Stimulated activated naive B cell treated with anti-CD40 and anti-IgM and Interleukin-4, amounts not matched to agents 10 μg/mL and 1 μg/mL and 100 μg/mL, for 72 hours (primary cell): ENCODE data around the gene RFX2.

ENCODE experiments used
- ATAC-seq, 2 donors: fragments of 150-1000 bp; cut with Tn5 transposase; replicated peaks; 2 replicates each; pipeline ENCODE4 v1.10.0; 2021; ENCODE audit warnings: moderate library complexity in 1 of 2
- DNase-seq: peaks from one replicate; pipeline ENCODE4 v3.0.0; 2021
- H3K27ac Mint-ChIP-seq: one replicate; pipeline ENCODE4 v1.8.0; 2022; ENCODE audit warnings: mild to moderate bottlenecking, mixed read lengths
- H3K27me3 Mint-ChIP-seq, 2 donors: one replicate each; pipeline ENCODE4 v1.8.0; 2022; ENCODE audit warnings: mixed read lengths in 2 of 2
- H3K36me3 Mint-ChIP-seq, 2 donors: one replicate each; pipeline ENCODE4 v1.8.0; 2022; ENCODE audit warnings: mixed read lengths in 2 of 2, mild to moderate bottlenecking in 1 of 2
- H3K4me1 Mint-ChIP-seq, 2 donors: one replicate each; pipeline ENCODE4 v1.8.0; 2022; ENCODE audit warnings: mixed read lengths in 2 of 2, mild to moderate bottlenecking in 1 of 2
- H3K4me3 Mint-ChIP-seq, 2 donors: one replicate each; pipeline ENCODE4 v1.8.0; 2022; ENCODE audit warnings: mild to moderate bottlenecking in 2 of 2, mixed read lengths in 2 of 2, moderate library complexity in 1 of 2
- H3K9me3 Mint-ChIP-seq, 2 donors: one replicate each; pipeline ENCODE4 v1.8.0; 2022; ENCODE audit warnings: mixed read lengths in 2 of 2, mild to moderate bottlenecking in 1 of 2

Gene RFX2

GRCh38 chr19:6021878-6022569 is 88.3 kb downstream of the RFX2 start:
- ATAC-seq (peak; percentile 97 to 99), DNase-seq (peak; percentile 70)
- Mint-ChIP-seq H3K4me1 (peaks cover 7 to 13% of the 10 kb centered on the region in 2 donors), H3K36me3 (peaks cover 0 to 1% of the 10 kb centered on the region in 2 donors), H3K4me3 (no peak overlapping the region), H3K27me3 (peaks cover 17 to 24% of the 10 kb centered on the region in 2 donors), H3K27ac (peak overlapping the region; percentile 51), H3K9me3 (no peaks in the 10 kb centered on the region)

- H3K9me3 Mint-ChIP-seq: no peaks in the 10 kb centered on the region
Measured at GRCh38 chr19:6020972-6021805, 89.1 kb downstream of the RFX2 start.

GRCh38 chr19:6020166-6020882 is 90.0 kb downstream of the RFX2 start:
- no peaks in the 10 kb centered on the region for H3K9me3 Mint-ChIP-seq
- H3K36me3 Mint-ChIP-seq: peaks cover 0 to 1% of the 10 kb centered on the region in 2 donors
- ATAC-seq (no peak), DNase-seq (no peak)
- H3K4me3 Mint-ChIP-seq: no peak overlapping the region
- no peak overlapping the region for H3K27ac Mint-ChIP-seq
- H3K4me1 Mint-ChIP-seq: peaks cover 7 to 13% of the 10 kb centered on the region in 2 donors
- H3K27me3 Mint-ChIP-seq: peaks cover 17 to 24% of the 10 kb centered on the region in 2 donors

More at GRCh38 chr19:6020972-6021805, 89.1 kb downstream of the RFX2 start:
- peaks cover 17 to 24% of the 10 kb centered on the region in 2 donors for H3K27me3 Mint-ChIP-seq
- H3K4me1 Mint-ChIP-seq: peaks cover 7 to 13% of the 10 kb centered on the region in 2 donors
- ATAC-seq (no peak), DNase-seq (no peak)
- no peak overlapping the region for H3K4me3 Mint-ChIP-seq
- peak overlapping the region; percentile 31 for H3K27ac Mint-ChIP-seq
- H3K36me3 Mint-ChIP-seq: peaks cover 0 to 1% of the 10 kb centered on the region in 2 donors

- DNase-seq: no peak
- Mint-ChIP-seq H3K4me3 (no peak overlapping the region), H3K36me3 (no peaks in the 10 kb centered on the region), H3K4me1 (peaks cover 7 to 13% of the 10 kb centered on the region in 2 donors), H3K9me3 (no peaks in the 10 kb centered on the region), H3K27ac (no peak overlapping the region), H3K27me3 (peaks cover 17 to 19% of the 10 kb centered on the region in 2 donors)
- ATAC-seq: no peak
Measured at GRCh38 chr19:6018786-6019185, 91.5 kb downstream of the RFX2 start.

GRCh38 chr19:6017576-6017975 is 92.7 kb downstream of the RFX2 start:
- Mint-ChIP-seq H3K9me3 (no peaks in the 10 kb centered on the region), H3K27ac (no peak overlapping the region), H3K36me3 (no peaks in the 10 kb centered on the region), H3K4me1 (peaks cover 7 to 10% of the 10 kb centered on the region in 2 donors), H3K27me3 (peaks cover 9 to 15% of the 10 kb centered on the region in 2 donors), H3K4me3 (no peak overlapping the region)
- ATAC-seq (no peak), DNase-seq (no peak)

GRCh38 chr19:6015841-6016545 is 94.3 kb downstream of the RFX2 start:
- H3K27me3 Mint-ChIP-seq: no peaks in the 10 kb centered on the region
- no peak overlapping the region for H3K27ac Mint-ChIP-seq
- DNase-seq: no peak
- H3K36me3 Mint-ChIP-seq: no peaks in the 10 kb centered on the region
- H3K9me3 Mint-ChIP-seq: no peaks in the 10 kb centered on the region
- no peaks in the 10 kb centered on the region for H3K4me1 Mint-ChIP-seq
- ATAC-seq: no peak
- no peak overlapping the region for H3K4me3 Mint-ChIP-seq

GRCh38 chr19:6014551-6015135 is 95.7 kb downstream of the RFX2 start:
- DNase-seq: no peak
- no peaks in the 10 kb centered on the region for H3K9me3 Mint-ChIP-seq
- H3K4me1 Mint-ChIP-seq: no peaks in the 10 kb centered on the region
- H3K36me3 Mint-ChIP-seq: no peaks in the 10 kb centered on the region
- no peak for ATAC-seq
- H3K27me3 Mint-ChIP-seq: no peaks in the 10 kb centered on the region
- H3K27ac Mint-ChIP-seq: no peak overlapping the region
- H3K4me3 Mint-ChIP-seq: no peak overlapping the region

GRCh38 chr19:6012426-6013170 is 97.7 kb downstream of the RFX2 start:
- ATAC-seq (no peak), DNase-seq (no peak)
- Mint-ChIP-seq H3K27me3 (no peaks in the 10 kb centered on the region), H3K4me1 (no peaks in the 10 kb centered on the region), H3K36me3 (peaks cover 0 to 1% of the 10 kb centered on the region in 2 donors), H3K4me3 (no peak overlapping the region), H3K9me3 (no peaks in the 10 kb centered on the region), H3K27ac (no peak overlapping the region)

GRCh38 chr19:6011794-6012193 is 98.5 kb downstream of the RFX2 start:
- H3K9me3 Mint-ChIP-seq: no peaks in the 10 kb centered on the region
- H3K27me3 Mint-ChIP-seq: no peaks in the 10 kb centered on the region
- no peak overlapping the region for H3K4me3 Mint-ChIP-seq
- DNase-seq (no peak), ATAC-seq (no peak)
- peaks cover 0 to 2% of the 10 kb centered on the region in 2 donors for H3K36me3 Mint-ChIP-seq
- no peaks in the 10 kb centered on the region for H3K4me1 Mint-ChIP-seq
- no peak overlapping the region for H3K27ac Mint-ChIP-seq

GRCh38 chr19:6011206-6011605 is 99.1 kb downstream of the RFX2 start:
- H3K27me3 Mint-ChIP-seq: no peaks in the 10 kb centered on the region
- no peak for ATAC-seq
- DNase-seq: no peak
- no peak overlapping the region for H3K27ac Mint-ChIP-seq
- no peaks in the 10 kb centered on the region for H3K4me1 Mint-ChIP-seq
- peaks cover 0 to 2% of the 10 kb centered on the region in 2 donors for H3K36me3 Mint-ChIP-seq
- no peaks in the 10 kb centered on the region for H3K9me3 Mint-ChIP-seq
- H3K4me3 Mint-ChIP-seq: no peak overlapping the region

GRCh38 chr19:6010107-6010506 is 100.2 kb downstream of the RFX2 start:
- DNase-seq: no peak
- H3K9me3 Mint-ChIP-seq: no peaks in the 10 kb centered on the region
- H3K4me1 Mint-ChIP-seq: no peaks in the 10 kb centered on the region
- no peak overlapping the region for H3K27ac Mint-ChIP-seq
- no peak overlapping the region for H3K4me3 Mint-ChIP-seq
- H3K36me3 Mint-ChIP-seq: peaks cover 0 to 2% of the 10 kb centered on the region in 2 donors
- no peaks in the 10 kb centered on the region for H3K27me3 Mint-ChIP-seq
- ATAC-seq: no peak

GRCh38 chr19:6007866-6008265 is 102.4 kb downstream of the RFX2 start:
- no peak for DNase-seq
- Mint-ChIP-seq H3K9me3 (no peaks in the 10 kb centered on the region), H3K27ac (no peak overlapping the region), H3K4me3 (no peak overlapping the region), H3K4me1 (no peaks in the 10 kb centered on the region), H3K36me3 (peaks cover 0 to 2% of the 10 kb centered on the region in 2 donors), H3K27me3 (no peaks in the 10 kb centered on the region)
- no peak for ATAC-seq

- H3K4me3 Mint-ChIP-seq: no peak overlapping the region
- H3K36me3 Mint-ChIP-seq: peaks cover 2% of the 10 kb centered on the region in 2 donors
- H3K27me3 Mint-ChIP-seq: no peaks in the 10 kb centered on the region
- H3K27ac Mint-ChIP-seq: no peak overlapping the region
- no peak for DNase-seq
- no peaks in the 10 kb centered on the region for H3K9me3 Mint-ChIP-seq
- no peak for ATAC-seq
- no peaks in the 10 kb centered on the region for H3K4me1 Mint-ChIP-seq
Measured at GRCh38 chr19:6006896-6007295, 103.4 kb downstream of the RFX2 start.
